Fibroblast of lung (primary cell): ENCODE data around the gene KRTAP12-4. TPM values are rescaled to one million over a fixed set of nuclear protein-coding genes. Genes with fewer than 3 reads are reported as not detected.

ENCODE experiments used
- DNase-seq, 2 donors: peaks; one replicate each; pipeline versions ENCODE4 v3.0.0 to v3.0.0-alpha.2; 2010; ENCODE audit warnings: low read depth in 2 of 2
- H2AFZ ChIP-seq: 2 replicates; pipeline ENCODE4 v1.5.1; 2012; ENCODE audit warnings: low read length, control low read depth, inconsistent platforms
- H3K27ac ChIP-seq: 2 replicates; pipeline ENCODE4 v1.5.1; 2011; ENCODE audit warnings: low read length, control low read depth; ENCODE audit not compliant: insufficient read depth
- H3K27me3 ChIP-seq: 2 replicates; pipeline ENCODE4 v1.5.1; 2011; ENCODE audit warnings: mild to moderate bottlenecking, low read length; ENCODE audit not compliant: control insufficient read depth, insufficient read depth
- H3K36me3 ChIP-seq: 2 replicates; pipeline ENCODE4 v1.5.1; 2011; ENCODE audit warnings: low read length; ENCODE audit not compliant: control insufficient read depth, insufficient read depth
- H3K4me1 ChIP-seq: 2 replicates; pipeline ENCODE4 v1.5.1; 2011; ENCODE audit warnings: low read length; ENCODE audit not compliant: control insufficient read depth, insufficient read depth; ENCODE audit errors: extremely low read depth
- H3K4me2 ChIP-seq: 2 replicates; pipeline ENCODE4 v1.5.1; 2011; ENCODE audit warnings: low read length, control low read depth; ENCODE audit not compliant: insufficient read depth; ENCODE audit errors: extremely low read depth
- H3K4me3 ChIP-seq, 4 experiments: fragments of 200-600 bp in 1 of 4; sonication (generic) in 1 of 4; replicated peaks in 1 of 4; 2 replicates each; pipeline ENCODE4 v1.5.1; 2011 to 2016; ENCODE audit warnings: low read length in 4 of 4, low read depth in 3 of 4, mild to moderate bottlenecking in 3 of 4, control low read depth in 2 of 4, inconsistent platforms in 1 of 4, mixed read lengths in 1 of 4; ENCODE audit not compliant: insufficient read depth in 1 of 4; ENCODE audit errors: control extremely low read depth in 1 of 4
- H3K79me2 ChIP-seq: 2 replicates; pipeline ENCODE4 v1.5.1; 2012; ENCODE audit warnings: mild to moderate bottlenecking, low read length, inconsistent platforms; ENCODE audit not compliant: control insufficient read depth, insufficient read depth
- H3K9ac ChIP-seq: 2 replicates; pipeline ENCODE4 v1.5.1; 2011; ENCODE audit warnings: mild to moderate bottlenecking, low read length, control low read depth; ENCODE audit not compliant: insufficient read depth
- H3K9me3 ChIP-seq: 2 replicates; pipeline ENCODE4 v1.5.1; 2012; ENCODE audit warnings: low read depth, low read length; ENCODE audit not compliant: control insufficient read depth, insufficient read depth
- H4K20me1 ChIP-seq: 2 replicates; pipeline ENCODE4 v1.5.1; 2011; ENCODE audit warnings: low read length; ENCODE audit not compliant: control insufficient read depth, insufficient read depth; ENCODE audit errors: extremely low read depth
- EZH2 ChIP-seq: IDR thresholded peaks from 2 replicates; pipeline ENCODE4 v1.5.1; 2012; ENCODE audit warnings: low read length, control low read depth, mild to moderate bottlenecking; ENCODE audit errors: missing control alignments
- polyA plus RNA-seq, 2 donors: library from polyadenylated mRNA; depleted of rRNA in 1 of 2; stranded (reverse) in 1 of 2; unstranded in 1 of 2; fragments of >200 nt; gene quantifications; 2 replicates each; pipeline ENCODE4 v1.2.1, GENCODE V29; 2011 to 2012; ENCODE audit warnings: missing spikeins in 1 of 2
- total RNA-seq: library from RNA; depleted of rRNA; stranded (reverse); fragments of >200 nt; gene quantifications from 2 replicates; pipeline ENCODE4 v1.2.1, GENCODE V29; 2014
- TF ChIP-seq, protein P1 (sequence below), 2 donors: IDR thresholded peaks in 1 of 2; conservative IDR thresholded peaks in 1 of 2; 1 replicate in 1 of 2; 2 replicates in 1 of 2; pipeline ENCODE4 v1.5.1; 2011 to 2012; ENCODE audit warnings: low read length in 2 of 2, control low read depth in 1 of 2, inconsistent platforms in 1 of 2, low read depth in 1 of 2, mild to moderate bottlenecking in 1 of 2

The KRTAP12-4 gene
- total and polyA plus RNA-seq, 2 donors (not counting 1 experiment from before 2014, with no cell fraction given) = not detected

DNA sequence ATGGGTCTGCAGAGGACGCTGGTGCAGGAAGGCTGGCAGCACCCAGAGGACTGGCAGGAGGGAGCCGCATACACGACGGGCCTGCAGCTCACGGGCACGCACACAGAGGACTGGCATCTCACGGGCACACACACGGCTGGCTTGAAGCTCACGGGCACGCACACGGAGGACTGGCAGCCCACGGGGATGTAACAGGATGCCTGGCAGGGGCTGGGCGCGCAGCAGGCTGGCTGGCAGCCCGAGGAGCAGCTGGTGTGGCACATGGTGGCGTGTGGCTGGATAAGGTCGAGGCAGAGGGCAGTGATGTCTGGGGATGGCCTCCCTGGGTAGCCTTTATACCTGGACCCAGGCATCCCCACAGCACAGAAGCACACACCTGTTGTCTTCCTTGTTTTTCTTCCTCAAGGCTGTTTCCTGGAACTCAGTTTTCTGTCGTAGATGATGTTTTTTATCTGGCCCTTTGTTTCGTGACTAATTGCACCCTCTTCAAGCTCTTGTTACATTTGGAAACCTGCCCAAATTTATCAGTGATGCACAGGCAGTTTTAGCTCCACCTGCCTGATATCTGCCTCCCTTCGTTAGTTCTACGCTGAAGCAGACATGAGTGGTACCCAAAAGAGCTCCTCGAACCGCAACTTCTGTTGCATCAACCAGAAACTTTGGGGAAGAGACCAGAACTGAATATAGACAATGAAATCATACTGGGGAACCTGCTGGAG is 27.6 kb upstream of the KRTAP12-4 start, which contains the start of gene KRTAP12-1:
TSS of gene KRTAP12-1 (minus strand) at position 303 of the 719 bp plus-strand sequence. CDS start at position 263, 40 bp downstream.
- Histone ChIP-seq H3K27ac (no peak within 1 kb of the TSS), H4K20me1 (no peaks in the 10 kb centered on the region), H3K4me1 (no peaks in the 10 kb centered on the region), H3K36me3 (no peaks in the 10 kb centered on the region), H3K4me2 (no peak within 1 kb of the TSS), H3K9me3 (no peaks in the 10 kb centered on the region), H3K9ac (no peak within 1 kb of the TSS), H3K79me2 (no peaks in the 10 kb centered on the region), H2AFZ (no peak within 1 kb of the TSS), H3K27me3 (no peaks in the 10 kb centered on the region), H3K4me3 (no peak within 1 kb of the TSS)
- TF ChIP-seq EZH2 = no peak
- TF ChIP-seq, protein P1, sequence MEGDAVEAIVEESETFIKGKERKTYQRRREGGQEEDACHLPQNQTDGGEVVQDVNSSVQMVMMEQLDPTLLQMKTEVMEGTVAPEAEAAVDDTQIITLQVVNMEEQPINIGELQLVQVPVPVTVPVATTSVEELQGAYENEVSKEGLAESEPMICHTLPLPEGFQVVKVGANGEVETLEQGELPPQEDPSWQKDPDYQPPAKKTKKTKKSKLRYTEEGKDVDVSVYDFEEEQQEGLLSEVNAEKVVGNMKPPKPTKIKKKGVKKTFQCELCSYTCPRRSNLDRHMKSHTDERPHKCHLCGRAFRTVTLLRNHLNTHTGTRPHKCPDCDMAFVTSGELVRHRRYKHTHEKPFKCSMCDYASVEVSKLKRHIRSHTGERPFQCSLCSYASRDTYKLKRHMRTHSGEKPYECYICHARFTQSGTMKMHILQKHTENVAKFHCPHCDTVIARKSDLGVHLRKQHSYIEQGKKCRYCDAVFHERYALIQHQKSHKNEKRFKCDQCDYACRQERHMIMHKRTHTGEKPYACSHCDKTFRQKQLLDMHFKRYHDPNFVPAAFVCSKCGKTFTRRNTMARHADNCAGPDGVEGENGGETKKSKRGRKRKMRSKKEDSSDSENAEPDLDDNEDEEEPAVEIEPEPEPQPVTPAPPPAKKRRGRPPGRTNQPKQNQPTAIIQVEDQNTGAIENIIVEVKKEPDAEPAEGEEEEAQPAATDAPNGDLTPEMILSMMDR (conservative IDR thresholded peaks at IDR 0.05 in 1 of 2, IDR thresholded peaks at IDR 0.05 in 1 of 2; ENCODE audit: low read depth in 1 of 2, low read length in 2 of 2) = no peak
- no peak for DNase-seq

DNA sequence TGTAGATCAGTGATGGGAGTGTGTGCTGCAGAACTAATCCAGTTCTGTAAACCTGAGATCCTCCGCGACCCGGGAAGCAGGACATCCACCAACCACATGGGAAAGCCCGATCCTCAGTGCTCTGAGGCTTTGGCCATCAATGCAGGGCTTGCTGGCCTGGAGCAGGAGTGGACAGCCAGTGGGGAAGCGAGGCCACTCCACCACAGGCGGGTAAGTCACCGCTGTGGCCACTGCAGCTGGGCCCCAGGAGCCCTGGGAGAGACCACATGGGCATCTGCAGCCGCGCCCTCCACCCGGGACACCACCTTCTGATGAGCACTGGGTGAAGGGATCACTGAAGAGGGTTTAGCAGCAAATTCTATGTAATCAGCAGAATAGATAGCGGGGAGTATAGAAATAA is 26.7 kb upstream of the KRTAP12-4 start:
- no peak overlapping the region for H3K4me3 ChIP-seq
- H3K27ac ChIP-seq = no peak overlapping the region
- H3K79me2 ChIP-seq = no peaks in the 10 kb centered on the region
- no peak for TF ChIP-seq EZH2
- TF ChIP-seq, protein P1 (conservative IDR thresholded peaks at IDR 0.05 in 1 of 2, IDR thresholded peaks at IDR 0.05 in 1 of 2; ENCODE audit: low read depth in 1 of 2, low read length in 2 of 2) = no peak
- no peaks in the 10 kb centered on the region for H3K27me3 ChIP-seq
- no peak for DNase-seq
- no peak overlapping the region for H3K9ac ChIP-seq
- no peak overlapping the region for H3K4me2 ChIP-seq
- no peaks in the 10 kb centered on the region for H3K36me3 ChIP-seq
- H4K20me1 ChIP-seq = no peaks in the 10 kb centered on the region
- no peak overlapping the region for H2AFZ ChIP-seq
- no peaks in the 10 kb centered on the region for H3K4me1 ChIP-seq
- no peaks in the 10 kb centered on the region for H3K9me3 ChIP-seq

DNA sequence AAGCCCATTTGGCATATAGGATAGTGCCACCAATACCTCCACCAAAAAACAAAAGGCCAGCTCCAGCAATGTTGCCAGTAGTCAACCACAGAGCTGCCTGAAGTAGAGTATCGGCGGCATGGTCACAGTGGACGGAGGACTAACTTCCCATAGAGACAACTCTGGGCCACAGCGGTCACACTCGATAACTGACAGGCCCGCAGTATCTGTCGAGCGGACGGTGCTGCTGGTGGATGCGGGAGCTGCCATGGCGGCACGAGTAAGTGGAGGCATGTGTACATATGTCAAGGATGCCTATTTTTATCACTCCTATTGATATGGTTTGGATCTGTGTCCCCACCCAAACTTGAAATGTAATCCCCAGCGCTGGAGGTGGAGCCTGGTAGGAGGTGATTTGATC is 23.4 kb upstream of the KRTAP12-4 start:
- DNase-seq = no peak
- Histone ChIP-seq H3K27ac (no peak overlapping the region), H3K9ac (no peak overlapping the region), H3K27me3 (no peaks in the 10 kb centered on the region), H3K9me3 (no peaks in the 10 kb centered on the region), H3K4me2 (no peak overlapping the region), H2AFZ (no peak overlapping the region), H3K79me2 (no peaks in the 10 kb centered on the region), H3K4me3 (no peak overlapping the region), H3K4me1 (no peaks in the 10 kb centered on the region), H3K36me3 (no peaks in the 10 kb centered on the region), H4K20me1 (no peaks in the 10 kb centered on the region)
- TF ChIP-seq, protein P1 (conservative IDR thresholded peaks at IDR 0.05 in 1 of 2, IDR thresholded peaks at IDR 0.05 in 1 of 2; ENCODE audit: low read depth in 1 of 2, low read length in 2 of 2) = no peak
- TF ChIP-seq EZH2 = no peak
